ENCODE data around the gene PFN3.

Gene PFN3

GRCh38 chr5:177437623-177438022 lies 37.2 kb upstream of the PFN3 start:
- no peak for DNase-seq

DNA sequence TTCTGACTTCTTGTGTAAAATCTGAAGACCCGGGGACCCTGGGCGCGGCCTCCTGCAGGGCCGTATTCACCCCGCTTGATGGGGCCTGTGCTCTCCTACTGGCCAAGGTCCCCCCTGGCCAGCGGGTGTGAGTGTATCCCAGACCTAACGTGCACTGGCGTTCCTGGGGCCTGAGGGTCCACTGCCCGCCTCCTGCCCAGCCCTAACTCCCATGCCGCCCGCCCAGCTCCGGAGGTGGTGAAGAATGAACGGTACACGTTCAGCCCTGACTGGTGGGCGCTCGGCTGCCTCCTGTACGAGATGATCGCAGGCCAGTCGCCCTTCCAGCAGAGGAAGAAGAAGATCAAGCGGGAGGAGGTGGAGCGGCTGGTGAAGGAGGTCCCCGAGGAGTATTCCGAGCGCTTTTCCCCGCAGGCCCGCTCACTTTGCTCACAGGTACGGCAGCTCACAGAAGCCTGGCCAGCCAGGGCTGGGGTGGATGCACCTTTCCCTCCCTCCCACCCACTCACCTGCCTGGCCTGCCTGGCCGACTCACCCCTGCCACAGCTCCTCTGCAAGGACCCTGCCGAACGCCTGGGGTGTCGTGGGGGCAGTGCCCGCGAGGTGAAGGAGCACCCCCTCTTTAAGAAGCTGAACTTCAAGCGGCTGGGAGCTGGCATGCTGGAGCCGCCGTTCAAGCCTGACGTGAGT lies 35.5 kb upstream of the PFN3 start:
- DNase-seq: no peak

DNA sequence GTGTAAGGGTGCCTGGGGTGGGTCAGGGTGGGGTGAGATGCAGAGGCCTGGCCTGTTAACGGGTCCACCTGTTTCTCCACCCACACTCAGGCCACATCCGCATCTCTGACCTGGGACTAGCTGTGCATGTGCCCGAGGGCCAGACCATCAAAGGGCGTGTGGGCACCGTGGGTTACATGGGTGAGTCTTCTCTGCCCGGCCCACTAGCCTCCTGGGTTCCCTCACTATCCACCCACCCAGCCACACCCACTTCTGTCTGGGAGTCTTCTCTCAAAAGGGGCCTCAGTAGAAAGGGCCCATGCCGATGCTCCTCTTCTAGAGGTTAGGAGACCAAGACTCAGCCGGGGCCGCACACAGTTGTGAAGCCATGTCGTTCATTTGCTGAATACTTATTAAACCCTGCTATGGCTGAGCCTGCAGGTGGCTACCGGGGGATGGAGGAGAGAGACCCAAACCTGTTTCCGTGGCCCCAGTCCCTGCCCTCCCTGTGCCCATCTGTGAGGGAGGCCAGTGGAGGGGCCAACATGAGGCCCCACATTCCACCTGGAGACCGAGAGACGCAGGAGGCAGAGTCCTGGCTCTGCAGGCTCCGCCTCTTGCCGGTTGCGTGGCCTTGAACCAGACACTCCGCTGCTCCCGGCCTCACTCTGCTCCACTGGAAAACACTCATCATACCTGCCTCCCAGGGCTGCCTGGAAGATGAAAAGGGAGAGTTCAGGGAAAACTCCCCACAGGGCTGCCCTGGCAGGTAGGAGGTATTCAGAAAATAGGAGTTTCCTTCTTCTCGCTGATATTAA lies 34.7 kb upstream of the PFN3 start:
- no peak for DNase-seq

DNA sequence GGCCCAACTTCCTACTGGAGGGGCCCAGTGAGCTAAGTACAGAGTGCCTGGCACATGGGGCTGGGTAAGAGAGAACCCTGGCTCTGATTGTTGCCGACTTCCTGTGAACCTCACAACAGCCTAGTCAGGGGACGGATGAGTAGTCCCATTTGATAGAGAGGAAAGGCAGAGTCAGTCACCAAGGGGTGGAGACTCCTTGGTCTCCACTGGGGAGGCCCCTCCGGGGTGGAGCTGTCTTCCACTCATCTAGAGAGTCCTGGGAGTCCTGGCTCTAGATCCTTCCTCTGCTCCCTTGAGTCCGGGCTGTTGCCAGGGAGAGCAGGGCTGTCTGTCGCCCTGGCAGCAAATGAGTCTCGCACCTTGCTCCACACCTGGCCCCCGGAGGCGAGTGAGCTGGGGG lies 34.0 kb upstream of the PFN3 start:
- no peak for DNase-seq

- no peak for DNase-seq
Measured at GRCh38 chr5:177433658-177434217, 33.3 kb upstream of the PFN3 start.

- DNase-seq: no peak
Measured at GRCh38 chr5:177432839-177433657, 32.6 kb upstream of the PFN3 start.

DNA sequence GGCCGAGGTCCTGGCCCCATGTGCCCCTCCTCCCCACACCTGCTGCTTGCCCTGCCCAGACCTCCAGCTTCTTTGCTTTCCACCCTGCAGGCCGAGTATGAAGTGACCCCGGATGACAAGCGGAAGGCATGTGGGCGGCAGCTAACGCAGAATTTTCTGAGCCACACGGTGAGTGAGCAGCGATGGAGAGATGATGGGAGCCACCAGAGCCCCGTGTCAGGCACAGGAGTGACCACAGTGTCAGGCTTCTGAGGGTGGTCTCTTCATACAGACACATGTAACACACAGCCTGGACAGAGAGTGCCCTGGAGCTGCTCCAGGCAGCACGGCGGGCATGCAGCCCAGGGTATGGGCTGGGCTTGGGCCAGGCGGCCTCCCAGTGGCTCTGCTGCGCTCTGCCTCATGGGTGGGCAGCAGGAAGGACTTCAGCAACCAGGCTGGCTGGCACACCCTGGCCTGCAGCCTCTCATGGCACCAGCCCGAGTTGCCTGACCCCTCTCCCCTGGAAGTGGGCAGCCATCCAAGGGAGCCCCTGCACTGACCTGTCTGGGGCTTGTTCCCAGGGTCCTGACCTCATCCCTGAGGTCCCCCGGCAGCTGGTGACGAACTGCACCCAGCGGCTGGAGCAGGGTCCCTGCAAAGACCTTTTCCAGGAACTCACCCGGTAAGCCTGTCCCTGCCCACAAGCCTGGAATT lies 31.8 kb upstream of the PFN3 start:
- DNase-seq: no peak

DNA sequence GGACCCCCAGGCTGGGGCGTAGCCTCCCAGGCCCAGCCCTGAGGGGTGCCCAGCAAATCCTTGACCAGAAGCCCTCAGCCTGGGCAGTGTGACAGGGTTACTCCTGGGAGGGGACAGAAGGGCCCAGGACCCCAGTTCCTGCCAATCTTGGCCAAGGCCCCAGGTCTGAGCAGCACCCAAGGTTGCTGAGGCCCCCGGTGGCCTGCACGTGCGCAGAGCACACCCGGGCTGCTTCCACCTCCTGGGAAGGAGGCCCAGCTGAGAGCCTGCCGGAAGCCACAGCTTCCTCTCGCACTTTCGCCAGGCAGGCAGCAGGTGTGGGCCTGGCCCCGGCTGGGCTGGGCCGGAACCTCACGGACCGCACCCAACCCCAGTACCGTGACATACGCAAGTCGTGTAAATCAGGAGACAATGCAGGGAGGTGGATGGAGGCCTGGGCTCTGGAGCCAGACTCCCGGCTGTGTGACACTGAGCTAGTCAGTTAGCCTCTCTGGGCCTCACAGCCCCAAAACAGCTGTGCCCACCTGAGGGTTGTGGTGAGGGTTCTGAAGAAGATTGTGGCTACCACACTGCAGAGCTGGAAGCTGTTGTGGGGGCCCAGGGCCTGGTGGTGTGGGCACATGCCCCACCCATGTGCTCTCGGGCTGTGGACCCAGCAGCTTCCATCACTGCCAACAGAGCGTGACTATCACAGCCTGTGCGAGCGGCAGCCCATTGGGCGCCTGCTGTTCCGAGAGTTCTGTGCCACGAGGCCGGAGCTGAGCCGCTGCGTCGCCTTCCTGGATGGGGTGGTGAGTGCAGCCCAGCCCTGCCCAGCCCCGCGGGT lies 31.1 kb upstream of the PFN3 start:
- no peak for DNase-seq

DNA sequence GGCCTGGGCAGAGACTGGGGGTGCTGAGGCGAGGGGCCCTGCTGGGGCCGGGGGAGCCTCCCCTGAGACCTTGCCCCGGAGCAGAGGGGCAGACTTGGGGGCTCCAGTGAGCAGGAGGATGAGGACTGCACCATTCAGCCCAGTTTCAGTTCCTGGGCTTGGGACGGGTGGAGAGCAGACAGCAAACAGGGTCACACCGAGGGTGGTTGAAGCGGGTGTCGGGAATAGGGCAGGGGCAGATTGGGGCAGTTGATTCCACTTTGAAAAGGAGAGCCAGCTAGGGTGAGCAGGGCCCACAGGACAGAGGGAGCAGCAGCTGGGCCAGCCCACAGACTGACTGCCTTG lies 30.5 kb upstream of the PFN3 start:
- no peak for DNase-seq

DNA sequence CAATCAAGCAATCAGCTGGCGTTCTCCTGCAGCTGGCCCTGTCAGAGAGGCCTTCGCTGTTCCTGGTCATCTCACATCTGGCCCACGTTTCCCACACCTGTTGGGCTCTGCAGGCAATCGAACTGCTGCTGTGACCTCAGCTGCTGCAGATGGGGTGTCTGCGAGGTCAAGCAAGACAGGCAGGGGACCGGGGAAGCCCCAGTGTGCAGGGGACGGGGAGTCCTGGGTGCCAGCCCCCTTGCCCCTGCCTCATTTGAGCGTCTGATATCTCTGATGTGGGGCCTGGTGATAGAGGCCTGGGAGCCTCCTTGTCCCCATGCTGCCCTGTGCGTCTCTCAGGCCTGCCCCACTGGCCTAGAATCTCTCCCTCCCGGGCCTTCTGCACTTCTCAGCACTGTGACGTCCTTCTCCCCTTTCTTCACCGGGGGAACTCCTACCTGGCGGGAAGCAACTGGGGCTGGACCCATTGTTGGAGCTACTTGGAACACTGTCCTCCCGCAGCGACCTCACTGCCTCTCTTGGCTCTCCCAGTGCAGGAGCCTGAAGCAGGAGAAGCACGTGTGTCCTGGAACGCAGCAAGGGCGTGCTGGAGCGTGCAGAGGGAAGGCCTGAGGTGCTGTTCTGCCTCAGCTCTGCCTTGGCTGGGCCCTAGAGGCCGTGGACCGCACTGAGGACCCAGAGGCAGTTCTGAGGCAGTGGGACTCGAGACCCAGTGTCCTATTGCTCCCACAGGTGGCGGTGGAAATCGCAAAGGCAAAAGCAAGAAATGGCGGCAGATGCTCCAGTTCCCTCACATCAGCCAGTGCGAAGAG lies 29.9 kb upstream of the PFN3 start:
- DNase-seq: no peak

DNA sequence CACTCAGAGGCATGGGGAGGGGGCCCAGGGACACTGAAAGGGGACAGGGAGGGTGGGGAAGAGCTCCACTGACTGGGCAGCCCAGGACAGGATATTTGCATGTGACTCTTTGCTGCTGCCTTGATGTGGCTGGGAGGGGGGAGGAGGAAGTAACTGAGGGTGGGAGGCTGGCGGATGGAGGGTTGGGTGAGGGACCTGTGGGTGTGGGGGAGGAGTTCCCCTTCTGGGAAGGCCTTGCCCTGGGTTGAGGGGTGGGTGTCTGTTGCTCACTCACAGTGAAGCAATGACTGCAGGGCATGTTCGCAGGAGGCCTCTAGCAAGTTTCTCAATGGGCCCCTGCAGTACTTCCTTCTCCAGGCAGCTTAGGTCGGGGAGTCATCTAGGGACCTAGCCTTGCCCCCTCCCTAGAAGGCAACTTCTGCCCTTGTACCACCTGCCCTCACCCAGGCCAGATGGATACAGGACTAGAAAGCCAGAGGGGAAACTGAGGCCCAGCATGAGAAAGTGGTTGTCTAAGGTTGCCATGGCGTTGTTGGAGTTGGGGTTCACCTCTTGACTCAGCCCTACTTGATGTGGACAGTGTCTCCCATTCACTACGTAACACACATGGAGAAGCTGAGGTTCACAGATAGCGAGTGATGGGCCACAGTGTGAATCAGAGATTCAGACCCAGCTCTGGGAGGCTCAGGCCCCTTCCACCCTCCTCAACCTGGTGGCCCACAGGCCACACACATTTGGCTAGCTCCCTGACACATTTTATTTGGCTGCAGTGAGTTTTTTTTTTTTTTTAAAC lies 29.0 kb upstream of the PFN3 start:
- DNase-seq: no peak

GRCh38 chr5:177428574-177429217 lies 28.2 kb upstream of the PFN3 start:
- DNase-seq: no peak

- DNase-seq: no peak
Measured at GRCh38 chr5:177427919-177428573, 27.6 kb upstream of the PFN3 start.

- DNase-seq: no peak
Measured at GRCh38 chr5:177427211-177427822, 26.9 kb upstream of the PFN3 start.

- peak; percentile 30 for DNase-seq
Measured at GRCh38 chr5:177426566-177427210, 26.2 kb upstream of the PFN3 start, which contains the start of gene GRK6. Gene GRK6, plus strand, starts transcription at chr5:177426676. Its CDS starts 170 bp downstream, at chr5:177426846.

DNA sequence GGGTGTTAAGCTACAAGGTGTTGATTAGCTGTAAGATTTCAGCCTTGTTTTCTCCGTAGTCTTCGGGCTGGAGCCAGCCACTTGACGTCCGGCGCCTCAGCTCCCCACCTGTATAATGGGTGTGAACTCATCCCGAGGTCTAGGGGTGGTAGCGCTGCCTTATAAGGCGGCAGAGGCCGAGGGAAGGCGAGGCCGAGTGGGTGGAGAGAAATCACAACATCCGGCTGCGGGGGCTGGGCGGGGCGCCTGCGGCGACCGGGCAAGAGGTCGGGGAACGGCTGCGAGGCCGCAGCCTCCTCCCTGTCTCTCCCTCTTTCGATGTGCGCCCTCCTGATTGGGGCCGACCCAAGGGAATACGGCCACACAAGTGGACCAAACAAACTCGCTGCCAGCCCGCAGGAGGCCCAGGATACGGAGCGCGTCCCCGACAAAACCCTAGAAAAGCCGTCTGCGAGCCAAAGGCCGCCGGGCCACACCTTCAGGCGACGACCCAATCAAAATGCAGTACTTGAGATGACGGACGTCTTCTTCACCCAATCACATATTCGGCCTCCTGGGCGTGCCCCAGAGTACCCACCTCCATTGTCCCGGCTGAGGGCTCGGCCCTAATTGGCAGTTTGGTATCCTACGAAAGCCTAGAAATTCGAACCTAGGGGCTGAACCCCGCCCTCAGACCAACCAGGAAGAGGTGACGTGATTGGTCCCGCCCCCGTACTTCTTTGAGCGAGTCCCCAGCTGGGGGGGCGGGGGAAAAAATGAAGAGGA lies 25.5 kb upstream of the PFN3 start:
- DNase-seq: peak; percentile 100

- no peak for DNase-seq
Measured at GRCh38 chr5:177425196-177425800, 24.8 kb upstream of the PFN3 start.
